ENCODE data around the gene MRM3. TPM values are rescaled to one million over a fixed set of nuclear protein-coding genes. Genes with fewer than 3 reads are reported as not detected.
A peak's percentile ranks its signal among the peaks of the same experiment; 100 is the strongest.

Gene MRM3, protein sequence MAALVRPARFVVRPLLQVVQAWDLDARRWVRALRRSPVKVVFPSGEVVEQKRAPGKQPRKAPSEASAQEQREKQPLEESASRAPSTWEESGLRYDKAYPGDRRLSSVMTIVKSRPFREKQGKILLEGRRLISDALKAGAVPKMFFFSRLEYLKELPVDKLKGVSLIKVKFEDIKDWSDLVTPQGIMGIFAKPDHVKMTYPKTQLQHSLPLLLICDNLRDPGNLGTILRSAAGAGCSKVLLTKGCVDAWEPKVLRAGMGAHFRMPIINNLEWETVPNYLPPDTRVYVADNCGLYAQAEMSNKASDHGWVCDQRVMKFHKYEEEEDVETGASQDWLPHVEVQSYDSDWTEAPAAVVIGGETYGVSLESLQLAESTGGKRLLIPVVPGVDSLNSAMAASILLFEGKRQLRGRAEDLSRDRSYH
- 15.2 and 16.1 TPM in 2 replicates for total RNA-seq (2012; rRNA removed)
- polyA plus RNA-seq (2012; rRNA removed) = 8.9 and 9.0 TPM in 2 replicates
- polyA plus RNA-seq (2012; cell fraction: cytosol; rRNA removed) = 8.3 and 10.0 TPM in 2 replicates
- polyA plus RNA-seq (2012; cell fraction: nucleus; rRNA removed; ENCODE audit: low replicate concordance) = 5.4 and 7.5 TPM in 2 replicates
- Bru-seq, nascent RNA = percentile 46 among the genes with signal in this experiment
- BruChase-seq, experiment 1, labeled RNA remaining after a 6-hour chase = percentile 52 among the genes with signal in this experiment
- BruChase-seq, experiment 2, labeled RNA remaining after a 2-hour chase = percentile 41 among the genes with signal in this experiment
- long read RNA-seq, transcript MRM3-201 (4 exons, 1,809 nt) = major isoform, 6 of 10 reads
- long read RNA-seq, partial matches to known transcripts = 0 of 10 reads
- long read RNA-seq, other reads (novel, unspliced or antisense) = 3 of 10 reads

DNA sequence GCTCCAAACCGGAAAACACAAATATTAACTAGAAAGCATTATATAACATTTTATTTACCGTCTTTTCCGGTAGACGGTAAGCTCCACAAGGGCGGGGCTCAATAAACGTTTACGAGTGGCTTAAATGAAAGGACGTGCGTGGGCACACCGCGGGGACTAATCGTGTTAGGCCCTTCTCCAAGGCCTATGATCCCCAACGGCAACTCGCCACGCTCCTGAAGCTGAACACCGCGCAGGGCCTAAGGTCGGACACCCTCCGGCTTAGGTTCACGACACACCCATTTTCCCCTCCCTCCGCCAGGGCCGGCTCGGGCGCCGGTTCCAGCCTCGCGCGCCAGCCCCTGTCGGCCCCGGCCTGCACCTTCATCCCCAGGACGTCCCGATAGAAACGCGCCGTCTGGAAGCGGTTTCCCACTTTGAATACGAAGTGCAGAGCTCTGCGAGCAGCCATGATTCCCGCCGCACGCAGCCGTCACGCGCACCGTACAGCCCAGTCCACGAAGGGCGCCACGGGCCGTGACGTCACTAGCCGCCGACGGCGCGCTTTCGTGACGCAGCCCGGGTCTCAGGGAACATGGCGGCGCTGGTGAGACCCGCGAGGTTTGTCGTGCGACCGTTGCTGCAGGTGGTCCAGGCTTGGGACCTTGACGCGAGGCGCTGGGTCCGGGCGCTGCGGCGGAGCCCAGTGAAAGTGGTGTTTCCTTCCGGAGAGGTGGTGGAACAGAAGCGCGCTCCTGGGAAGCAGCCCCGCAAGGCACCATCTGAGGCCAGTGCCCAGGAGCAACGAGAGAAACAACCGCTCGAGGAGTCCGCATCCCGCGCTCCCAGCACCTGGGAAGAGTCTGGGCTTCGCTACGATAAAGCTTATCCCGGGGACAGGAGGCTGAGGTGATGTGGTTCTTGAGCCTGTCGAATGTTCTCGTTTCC, at the start of gene MRM3, which contains the start of gene GLOD4:
Gene MRM3 (plus strand): TSS at position 549 of the 927 bp plus-strand sequence. CDS start 26 bp downstream, at position 575.
Gene GLOD4 (minus strand): TSS at position 476 of the 927 bp plus-strand sequence. CDS start 25 bp downstream, at position 451.
- no peaks in the 10 kb centered on the region; the same call in 1 of the 2 replicates for H3K9me1 ChIP-seq (ENCODE audit: insufficient read depth, low read length)
- H2AFZ ChIP-seq (replicated peaks; ENCODE audit: low read length, poor library complexity) = peak within 1 kb of the TSS; percentile 98
- H2BK20ac ChIP-seq (ENCODE audit: low read depth, low read length) = no peak within 1 kb of the TSS
- ChIA-PET CTCF (interaction anchor here (0.7 to 1.4 kb wide), 2 partner anchors 175 to 199 kb away, joined by 3 to 8 read pairs; no protein-coding TSS in a partner anchor), POLR2A (ENCODE audit: unreplicated experiment) (no interaction called here)
- peak within 1 kb of the TSS; percentile 92 to 93 for H4K8ac ChIP-seq (ENCODE audit: low read depth in 2 of 2, low read length in 2 of 2)
- ATAC-seq (ENCODE audit: low read depth) (peak; percentile 94), DNase-seq (peak; percentile 85)
- no TSS peak for BruUV-seq (replicated peaks)
- peak within 1 kb of the TSS; percentile 85 for H2AK9ac ChIP-seq (replicated peaks; ENCODE audit: low read depth, low read length, poor library complexity)
- H3K79me1 ChIP-seq (ENCODE audit: low read depth in 1 of 2, low read length in 2 of 2) = peaks cover 37 to 64% of the 10 kb centered on the region in 2 experiments
- peak within 1 kb of the TSS; percentile 59; the same call in 1 of the 2 replicates for H3K23ac ChIP-seq (ENCODE audit: low read depth, low read length)
- peak within 1 kb of the TSS; percentile 100 for H3K4me2 ChIP-seq (ENCODE audit: low read depth, low read length)
- H2BK5ac ChIP-seq (ENCODE audit: low read depth, low read length, poor library complexity, severe bottlenecking) = peak within 1 kb of the TSS; percentile 67
- H3K27ac ChIP-seq (ENCODE audit: insufficient read depth, low read length) = peak within 1 kb of the TSS; percentile 81
- H3K4me1 ChIP-seq (ENCODE audit: control insufficient read depth, insufficient read depth, low read length) = peaks cover 10% of the 10 kb centered on the region; the same call in 1 of the 2 replicates
- peak within 1 kb of the TSS; percentile 81 for H4K91ac ChIP-seq (ENCODE audit: insufficient read depth, low read depth, low read length)
- H2BK15ac ChIP-seq (ENCODE audit: low read depth, low read length) = no peak within 1 kb of the TSS
- H3K4me3 ChIP-seq (ENCODE audit: insufficient read depth, low read depth, low read length) = peak within 1 kb of the TSS; percentile 88
- no peaks in the 10 kb centered on the region for H3K9me3 ChIP-seq (ENCODE audit: control insufficient read depth, insufficient read depth, low read length)
- H3K18ac ChIP-seq (ENCODE audit: low read depth, low read length) = no peak within 1 kb of the TSS
- peak within 1 kb of the TSS; percentile 74 for H3K14ac ChIP-seq (replicated peaks; ENCODE audit: low read depth, low read length)
- intact Hi-C loops (cut with micrococcal nuclease) (no loop called here), in situ Hi-C loops (cut with MboI; ENCODE audit: low sequenced_read_pairs) (no loop called here), dilution Hi-C loops (cut with HindIII; ENCODE audit: low sequenced_read_pairs, unreplicated experiment) (loop anchor here (25.0 kb wide), 1 partner anchor 205 kb away; the partner anchor contains the start of genes NXN and TIMM22)
- H4K20me1 ChIP-seq (ENCODE audit: insufficient read depth, low read length) = peaks cover 6% of the 10 kb centered on the region; the same call in 1 of the 2 replicates
- H3K36me3 ChIP-seq (ENCODE audit: control insufficient read depth, insufficient read depth, low read length) = peaks cover 13% of the 10 kb centered on the region
- WGBS, 2 experiments (ENCODE audit: extremely low coverage in 2 of 2, insufficient read length in 1 of 2) = 0% methylated on average over 68 of the region's 87 CpGs; no CpG with 5 or more reads in 1 of the 2 experiments
- peak within 1 kb of the TSS; percentile 73 for H3K4ac ChIP-seq (ENCODE audit: low read depth, low read length)
- no peak within 1 kb of the TSS for H2BK120ac ChIP-seq (ENCODE audit: low read depth, low read length)
- H3K9ac ChIP-seq (ENCODE audit: low read depth, low read length) = peak within 1 kb of the TSS; percentile 87
- H2AK5ac ChIP-seq (ENCODE audit: low read depth, low read length) = peak within 1 kb of the TSS; percentile 45
- H3K27me3 ChIP-seq (ENCODE audit: control insufficient read depth, insufficient read depth, low read length) = no peaks in the 10 kb centered on the region
- peak within 1 kb of the TSS; percentile 77 for H4K5ac ChIP-seq (ENCODE audit: low read depth, low read length)
- H3K56ac ChIP-seq (ENCODE audit: extremely low read depth, insufficient read depth, low read length) = peak within 1 kb of the TSS; percentile 59
- TF ChIP-seq MXI1 (IDR thresholded peaks at IDR 0.05; ENCODE audit: borderline replicate concordance, low read depth, low read length) = peak; percentile 98
- no peak for TF ChIP-seq ELK1 (IDR thresholded peaks at IDR 0.05; ENCODE audit: borderline replicate concordance, low read depth, low read length)
- no peak for TF ChIP-seq RCOR1 (IDR thresholded peaks at IDR 0.05; ENCODE audit: insufficient replicate concordance, low read length)
- TF ChIP-seq RAD21 (IDR thresholded peaks at IDR 0.05; ENCODE audit: low read length) = peak; percentile 1; the same call in 1 of the 2 replicates
- TF ChIP-seq SMC3 (IDR thresholded peaks at IDR 0.05; ENCODE audit: low read depth, low read length) = no peak
- no peak for TF ChIP-seq CEBPB (IDR thresholded peaks at IDR 0.05; ENCODE audit: low read depth, low read length)
- TF ChIP-seq POLR2A (IDR thresholded peaks at IDR 0.05; ENCODE audit: low read depth, low read length) = peak; percentile 58
- TF ChIP-seq FOS (IDR thresholded peaks at IDR 0.05; ENCODE audit: low read depth, low read length) = peak; percentile 39; the same call in 1 of the 2 replicates
- no peak for TF ChIP-seq MAFK (IDR thresholded peaks at IDR 0.05; ENCODE audit: low read depth, low read length)
- TF ChIP-seq NFE2L2 (IDR thresholded peaks at IDR 0.05; ENCODE audit: low read depth, low read length) = peak; percentile 30; the same call in 1 of the 2 replicates
- TF ChIP-seq, protein P1, sequence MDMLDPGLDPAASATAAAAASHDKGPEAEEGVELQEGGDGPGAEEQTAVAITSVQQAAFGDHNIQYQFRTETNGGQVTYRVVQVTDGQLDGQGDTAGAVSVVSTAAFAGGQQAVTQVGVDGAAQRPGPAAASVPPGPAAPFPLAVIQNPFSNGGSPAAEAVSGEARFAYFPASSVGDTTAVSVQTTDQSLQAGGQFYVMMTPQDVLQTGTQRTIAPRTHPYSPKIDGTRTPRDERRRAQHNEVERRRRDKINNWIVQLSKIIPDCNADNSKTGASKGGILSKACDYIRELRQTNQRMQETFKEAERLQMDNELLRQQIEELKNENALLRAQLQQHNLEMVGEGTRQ (IDR thresholded peaks at IDR 0.05; ENCODE audit: low read depth, low read length) = peak; percentile 79

Data from IMR-90 (cell line).